Measurements from ENCODE around the gene SYT2. TPM values are rescaled to one million over a fixed set of nuclear protein-coding genes. Genes with fewer than 3 reads are reported as not detected.

The SYT2 gene
- total and polyA plus RNA-seq, 9 of the 15 experiments (the other 6 are each of a cell fraction or from before 2014, with no cell fraction given) = not detected

- Histone ChIP-seq H3K79me2 (ENCODE audit: control insufficient read depth, insufficient read depth, low read length) (no peaks in the 10 kb centered on the region), H3K4me3 (no peak overlapping the region), H3K9me1 (ENCODE audit: control insufficient read depth, insufficient read depth, low read length) (no peaks in the 10 kb centered on the region), H3K27ac (ENCODE audit: extremely low read depth, low read depth, low read length) (no peak overlapping the region), H3K36me3 (ENCODE audit: control insufficient read depth, insufficient read depth, low read length) (peaks cover 7% of the 10 kb centered on the region; the same call in 1 of the 3 replicates), H3K4me1 (replicated peaks in 1 of 2; ENCODE audit: control insufficient read depth in 2 of 2, insufficient read depth in 2 of 2, low read length in 2 of 2) (peaks cover 0 to 10% of the 10 kb centered on the region in 2 experiments; a peak in 2 of 5 replicates), H3K27me3 (ENCODE audit: control insufficient read depth in 2 of 2, insufficient read depth in 2 of 2, low read length in 2 of 2) (no peaks in the 10 kb centered on the region), H3K9ac (ENCODE audit: insufficient read depth in 1 of 2, low read depth in 2 of 2, low read length in 2 of 2) (no peak overlapping the region), H3K9me3 (replicated peaks; ENCODE audit: control insufficient read depth, insufficient read depth, low read depth, low read length) (no peaks in the 10 kb centered on the region), H4K20me1 (replicated peaks; ENCODE audit: control insufficient read depth, insufficient read depth, low read length) (no peaks in the 10 kb centered on the region), H2AFZ (ENCODE audit: low read depth, low read length) (no peak overlapping the region), H3K4me2 (ENCODE audit: insufficient read depth, low read length) (no peak overlapping the region)
- BruUV-seq (replicated peaks) = no TSS peak
- FAIRE-seq (no peak), ATAC-seq (no peak), DNase-seq (ENCODE audit: extremely low read depth in 1 of 4, low spot score in 3 of 4) (no peak)
- in situ Hi-C loops (cut with MboI) = no loop called here
- intact Hi-C loops (cut with micrococcal nuclease) = loop anchor here (5.0 kb wide), 1 partner anchor 141 kb away; no protein-coding TSS in a partner anchor
- 65% methylated on average over 2 of the region's 2 CpGs for WGBS (ENCODE audit: insufficient coverage, low coverage, missing lambda C conversion rate)
- CTCF ChIA-PET (ENCODE audit: low intra/inter-chr PET ratio) = no interaction called here
- POLR2A ChIA-PET = interaction anchor here (0.9 to 2.7 kb wide), 3 partner anchors 9 to 13 kb away, joined by 3 to 12 read pairs (median 11); no protein-coding TSS in a partner anchor
- TF ChIP-seq ESRRA (IDR thresholded peaks at IDR 0.05; ENCODE audit: borderline replicate concordance, low read depth) (no peak), ARNT (IDR thresholded peaks at IDR 0.05) (no peak), ZNF398 (CRISPR knock-in tag; IDR thresholded peaks at IDR 0.05) (no peak), SAFB2 (IDR thresholded peaks at IDR 0.05; ENCODE audit: borderline replicate concordance, low read depth, low read length, severe bottlenecking) (no peak), E2F5 (CRISPR knock-in tag; IDR thresholded peaks at IDR 0.05) (no peak), POLR2G (IDR thresholded peaks at IDR 0.05; ENCODE audit: low read depth, low read length) (no peak), SRSF7 (optimal IDR thresholded peaks at IDR 0.05; ENCODE audit: low read depth, low read length) (no peak), NKRF (IDR thresholded peaks at IDR 0.05; ENCODE audit: borderline replicate concordance) (no peak), KLF1 (tag; IDR thresholded peaks at IDR 0.05) (no peak), SP2 (IDR thresholded peaks at IDR 0.05; ENCODE audit: extremely low read depth, low read depth, low read length, poor library complexity, severe bottlenecking) (no peak), BRF1 (IDR thresholded peaks at IDR 0.05; ENCODE audit: borderline replicate concordance, extremely low read depth, insufficient read length) (no peak), CHD4 (IDR thresholded peaks at IDR 0.05; ENCODE audit: insufficient read depth, insufficient replicate concordance, low read depth, low read length, poor library complexity, severe bottlenecking) (no peak)
These were observed 134.2 kb downstream of the SYT2 start for GRCh38 chr1:202575918-202576653.
